DND-41 (cell line): ENCODE data around the gene CFAP65.

Source experiments
- ATAC-seq: fragments of 200-7000 bp; cut with Tn5 transposase; 3 replicates; pipeline ENCODE4 v1.9.1; 2021; ENCODE audit warnings: low read depth; ENCODE audit not compliant: insufficient read depth
- DNase-seq: peaks from one replicate; pipeline ENCODE4 v3.0.0-alpha.2; 2020
- H2AFZ ChIP-seq: 2 replicates; pipeline ENCODE4 v1.6.0; 2012; ENCODE audit warnings: low read depth, low read length
- H3K27ac ChIP-seq: 2 replicates; pipeline ENCODE4 v1.5.1; 2012; ENCODE audit warnings: low read length, inconsistent platforms
- H3K27me3 ChIP-seq: fragments of 200-600 bp; sonication (generic); 2 replicates; pipeline ENCODE4 v1.6.0; 2012; ENCODE audit warnings: low read length, mild to moderate bottlenecking, inconsistent platforms; ENCODE audit not compliant: insufficient read depth, poor library complexity
- H3K36me3 ChIP-seq: 2 replicates; pipeline ENCODE4 v1.5.1; 2012; ENCODE audit warnings: low read length, inconsistent platforms; ENCODE audit not compliant: insufficient read depth
- H3K4me1 ChIP-seq: 2 replicates; pipeline ENCODE4 v1.5.1; 2012; ENCODE audit warnings: mild to moderate bottlenecking, low read length; ENCODE audit not compliant: insufficient read depth
- H3K4me2 ChIP-seq: 2 replicates; pipeline ENCODE4 v1.6.0; 2012; ENCODE audit warnings: mild to moderate bottlenecking, moderate library complexity, low read length, inconsistent platforms; ENCODE audit not compliant: insufficient read depth
- H3K4me3 ChIP-seq, 2 experiments: fragments of 200-600 bp in 1 of 2; shearing (Covaris generic) in 1 of 2; 2 replicates each; pipeline ENCODE4 v1.5.1; 2012 to 2016; ENCODE audit warnings: inconsistent platforms in 2 of 2, low read length in 2 of 2, mild to moderate bottlenecking in 2 of 2, low read depth in 1 of 2, moderate library complexity in 1 of 2
- H3K79me2 ChIP-seq: 2 replicates; pipeline ENCODE4 v1.6.0; 2012; ENCODE audit warnings: low read length, inconsistent platforms; ENCODE audit not compliant: insufficient read depth
- H3K9ac ChIP-seq: 2 replicates; pipeline ENCODE4 v1.6.0; 2012; ENCODE audit warnings: low read depth, mild to moderate bottlenecking, inconsistent platforms, low read length, moderate library complexity
- H3K9me3 ChIP-seq: 2 replicates; pipeline ENCODE4 v1.5.1; 2012; ENCODE audit warnings: low read length, moderate library complexity, mild to moderate bottlenecking, inconsistent platforms; ENCODE audit not compliant: insufficient read depth, severe bottlenecking
- H4K20me1 ChIP-seq: 2 replicates; pipeline ENCODE4 v1.6.0; 2012; ENCODE audit warnings: low read length; ENCODE audit not compliant: insufficient read depth
- EZH2 ChIP-seq: IDR thresholded peaks from 3 replicates; pipeline ENCODE4 v1.6.1; 2012; ENCODE audit warnings: borderline replicate concordance, low read depth, mild to moderate bottlenecking, moderate library complexity, low read length, inconsistent platforms; ENCODE audit not compliant: severe bottlenecking
- TF ChIP-seq, protein P1 (sequence below): IDR thresholded peaks from 2 replicates; pipeline ENCODE4 v1.5.1; 2012; ENCODE audit warnings: borderline replicate concordance, low read length, moderate library complexity, mild to moderate bottlenecking; ENCODE audit not compliant: poor library complexity, severe bottlenecking; ENCODE audit errors: extremely low read depth

Gene CFAP65

DNA sequence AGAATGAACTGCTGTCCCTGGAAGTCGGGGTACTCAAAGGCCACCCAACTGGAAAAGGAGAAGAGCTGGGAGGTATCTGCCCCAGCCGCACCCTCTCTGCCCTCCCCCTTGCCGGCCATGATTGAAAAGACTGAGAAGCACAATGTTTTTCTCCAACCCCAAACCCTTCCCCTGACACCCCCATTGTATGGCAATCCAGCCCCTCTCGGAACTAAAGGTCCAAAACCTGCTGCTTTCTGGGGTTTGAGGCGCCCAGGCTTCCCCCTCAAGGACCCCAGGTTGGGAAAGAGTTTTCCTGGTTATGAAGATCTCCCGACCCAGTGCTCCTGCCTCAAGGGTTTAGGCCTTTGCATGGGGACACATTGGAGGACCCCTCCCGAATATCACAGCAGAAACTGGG, 49.1 kb downstream of the CFAP65 start:
- TF ChIP-seq, protein P1, sequence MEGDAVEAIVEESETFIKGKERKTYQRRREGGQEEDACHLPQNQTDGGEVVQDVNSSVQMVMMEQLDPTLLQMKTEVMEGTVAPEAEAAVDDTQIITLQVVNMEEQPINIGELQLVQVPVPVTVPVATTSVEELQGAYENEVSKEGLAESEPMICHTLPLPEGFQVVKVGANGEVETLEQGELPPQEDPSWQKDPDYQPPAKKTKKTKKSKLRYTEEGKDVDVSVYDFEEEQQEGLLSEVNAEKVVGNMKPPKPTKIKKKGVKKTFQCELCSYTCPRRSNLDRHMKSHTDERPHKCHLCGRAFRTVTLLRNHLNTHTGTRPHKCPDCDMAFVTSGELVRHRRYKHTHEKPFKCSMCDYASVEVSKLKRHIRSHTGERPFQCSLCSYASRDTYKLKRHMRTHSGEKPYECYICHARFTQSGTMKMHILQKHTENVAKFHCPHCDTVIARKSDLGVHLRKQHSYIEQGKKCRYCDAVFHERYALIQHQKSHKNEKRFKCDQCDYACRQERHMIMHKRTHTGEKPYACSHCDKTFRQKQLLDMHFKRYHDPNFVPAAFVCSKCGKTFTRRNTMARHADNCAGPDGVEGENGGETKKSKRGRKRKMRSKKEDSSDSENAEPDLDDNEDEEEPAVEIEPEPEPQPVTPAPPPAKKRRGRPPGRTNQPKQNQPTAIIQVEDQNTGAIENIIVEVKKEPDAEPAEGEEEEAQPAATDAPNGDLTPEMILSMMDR: no peak
- no peak for TF ChIP-seq EZH2
- Histone ChIP-seq H2AFZ (no peak overlapping the region), H3K9ac (no peak overlapping the region), H3K4me2 (no peak overlapping the region), H3K4me1 (no peaks in the 10 kb centered on the region), H4K20me1 (peaks cover 18% of the 10 kb centered on the region), H3K27me3 (peaks cover 41% of the 10 kb centered on the region), H3K4me3 (no peak overlapping the region), H3K79me2 (no peaks in the 10 kb centered on the region), H3K36me3 (no peaks in the 10 kb centered on the region), H3K9me3 (no peaks in the 10 kb centered on the region), H3K27ac (no peak overlapping the region)
- DNase-seq (no peak), ATAC-seq (no peak)

DNA sequence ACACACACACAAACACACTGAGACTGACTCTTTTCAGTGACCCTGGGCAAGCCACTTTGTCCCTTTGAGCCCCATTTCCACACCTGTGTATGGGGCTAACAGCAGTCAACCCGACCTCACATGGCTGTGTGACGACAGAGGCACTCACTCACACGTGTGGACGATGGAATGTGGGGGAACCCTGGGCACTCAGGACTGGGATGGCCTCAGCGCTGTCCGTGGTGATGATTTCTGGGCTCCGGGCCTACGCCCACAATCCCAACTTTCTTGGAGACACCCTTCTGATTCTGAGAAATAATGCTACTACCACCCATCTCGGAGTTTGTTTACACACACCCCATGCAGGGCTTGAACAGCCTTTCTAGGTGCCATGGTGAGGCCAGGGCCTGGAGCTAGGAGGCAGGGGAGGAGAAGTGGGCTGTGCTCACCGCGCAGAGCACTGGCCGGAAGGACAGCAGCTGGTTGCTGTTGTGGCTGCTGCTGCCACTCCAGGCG, 49.6 kb downstream of the CFAP65 start:
- TF ChIP-seq, protein P1: no peak
- TF ChIP-seq EZH2: peak; percentile 36
- no peak overlapping the region for H3K4me2 ChIP-seq
- H3K9ac ChIP-seq: no peak overlapping the region
- no peak overlapping the region for H3K4me3 ChIP-seq
- no peaks in the 10 kb centered on the region for H3K36me3 ChIP-seq
- H4K20me1 ChIP-seq: peaks cover 18% of the 10 kb centered on the region
- H3K27ac ChIP-seq: no peak overlapping the region
- peaks cover 45% of the 10 kb centered on the region for H3K27me3 ChIP-seq
- H3K4me1 ChIP-seq: no peaks in the 10 kb centered on the region
- H3K79me2 ChIP-seq: no peaks in the 10 kb centered on the region
- no peaks in the 10 kb centered on the region for H3K9me3 ChIP-seq
- ATAC-seq: peak; percentile 33; the same call in 1 of the 3 replicates
- DNase-seq: no peak
- no peak overlapping the region for H2AFZ ChIP-seq

DNA sequence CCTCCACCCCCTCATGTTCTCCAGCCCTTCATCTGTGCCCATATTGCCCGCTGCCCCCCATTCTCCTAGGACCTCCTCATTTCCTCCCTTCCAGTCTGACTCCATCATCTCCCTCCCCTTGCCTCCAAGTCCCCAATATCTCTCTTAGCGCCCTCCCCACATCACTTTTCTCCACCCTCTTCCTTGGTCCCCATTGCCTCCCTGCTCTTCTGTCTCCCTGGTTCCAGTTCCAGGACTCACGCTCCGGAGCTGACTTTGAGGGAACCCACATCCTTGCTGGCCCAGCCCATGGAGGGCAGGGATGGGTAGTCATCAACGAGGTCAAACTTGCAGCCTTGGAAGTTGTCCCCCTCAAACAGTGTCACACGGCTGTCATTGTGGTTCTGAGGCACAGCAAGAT, 50.7 kb downstream of the CFAP65 start:
- Histone ChIP-seq H4K20me1 (peaks cover 20% of the 10 kb centered on the region), H3K9me3 (no peaks in the 10 kb centered on the region), H3K36me3 (no peaks in the 10 kb centered on the region), H2AFZ (no peak overlapping the region), H3K79me2 (no peaks in the 10 kb centered on the region), H3K27me3 (peaks cover 50% of the 10 kb centered on the region), H3K27ac (no peak overlapping the region), H3K9ac (no peak overlapping the region), H3K4me3 (no peak overlapping the region), H3K4me2 (no peak overlapping the region), H3K4me1 (no peaks in the 10 kb centered on the region)
- no peak for ATAC-seq
- TF ChIP-seq, protein P1: no peak
- TF ChIP-seq EZH2: no peak
- DNase-seq: no peak

DNA sequence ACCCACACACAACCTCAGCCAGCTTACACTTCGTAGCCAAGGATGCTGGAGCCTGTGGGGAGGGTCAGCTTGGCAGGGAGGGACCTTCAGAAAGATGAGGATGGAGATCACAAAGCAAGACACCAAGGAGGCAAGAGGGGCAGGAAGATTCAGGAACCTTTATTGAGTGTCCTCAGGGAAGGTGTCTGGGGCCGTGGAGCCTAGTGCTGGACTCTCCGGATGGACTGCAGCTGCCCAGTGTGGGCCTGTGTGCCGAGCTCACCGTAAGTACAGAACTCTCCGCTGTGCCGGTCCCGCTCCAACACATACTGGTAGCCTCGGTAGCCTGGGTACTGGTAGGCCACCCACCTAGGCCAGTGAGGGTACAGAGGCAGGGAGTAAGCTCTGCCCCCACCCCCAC, 51.3 kb downstream of the CFAP65 start:
- Histone ChIP-seq H3K79me2 (no peaks in the 10 kb centered on the region), H2AFZ (no peak overlapping the region), H3K4me1 (no peaks in the 10 kb centered on the region), H3K27ac (no peak overlapping the region), H3K4me3 (no peak overlapping the region), H3K27me3 (peaks cover 52% of the 10 kb centered on the region), H4K20me1 (peaks cover 21% of the 10 kb centered on the region), H3K9me3 (no peaks in the 10 kb centered on the region), H3K9ac (no peak overlapping the region), H3K4me2 (no peak overlapping the region), H3K36me3 (no peaks in the 10 kb centered on the region)
- ATAC-seq (no peak), DNase-seq (no peak)
- TF ChIP-seq, protein P1: no peak
- TF ChIP-seq EZH2: no peak
